GM18867 (cell line): ENCODE results near the gene MTCH1.
"Not testable (repeated sequence)": the region's sequence is repeated elsewhere in the genome, so short reads cannot be mapped to it uniquely, and the experiment has no call there.

ENCODE experiments used
- ATAC-seq: cut with Tn5 transposase; IDR thresholded peaks from one replicate; pipeline ENCODE4 v1.9.1; 2021; ENCODE audit warnings: mild to moderate bottlenecking, moderate library complexity; ENCODE audit not compliant: unreplicated experiment

Gene MTCH1

GRCh38 chr6:36997811-36998722 lies 12.1 kb upstream of the MTCH1 start:
- no peak for ATAC-seq

- not testable (repeated sequence) for ATAC-seq
Measured at GRCh38 chr6:36990401-36990800, 4.4 kb upstream of the MTCH1 start.

- ATAC-seq: no peak
Measured at GRCh38 chr6:36989264-36989663, 3.3 kb upstream of the MTCH1 start.

- no peak for ATAC-seq
Measured at GRCh38 chr6:36986704-36987047, 680 bp upstream of the MTCH1 start.

GRCh38 chr6:36985417-36985807 lies 584 bp downstream of the MTCH1 start:
- ATAC-seq: no peak

- no peak for ATAC-seq
Measured at GRCh38 chr6:36984581-36985416, 1.2 kb downstream of the MTCH1 start.

GRCh38 chr6:36983538-36983937 lies 2.5 kb downstream of the MTCH1 start:
- no peak for ATAC-seq

- ATAC-seq: no peak
Measured at GRCh38 chr6:36980876-36981619, 4.9 kb downstream of the MTCH1 start.

GRCh38 chr6:36980129-36980528 lies 5.9 kb downstream of the MTCH1 start:
- no peak for ATAC-seq

GRCh38 chr6:36979347-36979742 lies 6.7 kb downstream of the MTCH1 start:
- no peak for ATAC-seq

GRCh38 chr6:36978421-36979346 lies 7.3 kb downstream of the MTCH1 start:
- no peak for ATAC-seq

- ATAC-seq: no peak
Measured at GRCh38 chr6:36977470-36977941, 8.5 kb downstream of the MTCH1 start.

GRCh38 chr6:36976931-36977330 lies 9.1 kb downstream of the MTCH1 start:
- ATAC-seq: no peak

GRCh38 chr6:36976509-36976908 lies 9.5 kb downstream of the MTCH1 start:
- ATAC-seq: no peak

- ATAC-seq: no peak
Measured at GRCh38 chr6:36976007-36976264, 10.1 kb downstream of the MTCH1 start.

GRCh38 chr6:36975231-36976006 lies 10.6 kb downstream of the MTCH1 start:
- no peak for ATAC-seq

GRCh38 chr6:36973647-36974046 lies 12.3 kb downstream of the MTCH1 start:
- ATAC-seq: no peak

- no peak for ATAC-seq
Measured at GRCh38 chr6:36973190-36973589, 12.8 kb downstream of the MTCH1 start.

GRCh38 chr6:36971921-36972673 lies 13.9 kb downstream of the MTCH1 start:
- ATAC-seq: no peak
